Transverse colon (tissue), 4 donors: ENCODE data around the gene LPCAT1.

Experiments
- CTCF ChIP-seq, 5 experiments: fragments of 200-600 bp in 3 of 5; fragments of 450-650 bp in 2 of 5; sonication (generic) in 3 of 5; IDR thresholded peaks; 1 replicate in 2 of 5; 2 replicates in 3 of 5; pipeline ENCODE4 v1.5.1; 2016 to 2017; ENCODE audit warnings: antibody characterized with exemption in 5 of 5, inconsistent platforms in 3 of 5, mild to moderate bottlenecking in 2 of 5, moderate library complexity in 1 of 5
- POLR2A ChIP-seq: fragments of 450-650 bp; IDR thresholded peaks from one replicate; pipeline ENCODE4 v1.6.1; 2016; ENCODE audit warnings: antibody characterized with exemption, mild to moderate bottlenecking, moderate library complexity
- POLR2AphosphoS5 ChIP-seq, 3 donors: sonication (generic); formaldehyde crosslinking; IDR thresholded peaks; one replicate each; pipeline ENCODE4 v1.6.1; 2016; ENCODE audit warnings: antibody characterized with exemption in 3 of 3

GRCh38 chr5:1523793-1524480 lies at the start of gene LPCAT1:
- TF ChIP-seq CTCF (IDR thresholded peaks at IDR 0.05) (peak in 4 of 5 experiments; percentile 18 to 36 (median 24)), POLR2AphosphoS5 (IDR thresholded peaks at IDR 0.05) (peak in 1 of 3 donors; percentile 23), POLR2A (peak; percentile 30)
